HG03521 (cell line): ENCODE data around the gene DNAJB2.
"Not testable (repeated sequence)": the region's sequence is repeated elsewhere in the genome, so short reads cannot be mapped to it uniquely, and the experiment has no call there.

ENCODE experiments used
- ATAC-seq: cut with Tn5 transposase; IDR thresholded peaks from one replicate; pipeline ENCODE4 v1.9.1; 2021; ENCODE audit warnings: mild to moderate bottlenecking, moderate library complexity; ENCODE audit not compliant: unreplicated experiment

DNAJB2 gene

GRCh38 chr2:219298759-219299371, 19.7 kb downstream of the DNAJB2 start:
- ATAC-seq = peak; percentile 37

GRCh38 chr2:219299372-219299760, 20.2 kb downstream of the DNAJB2 start:
- no peak for ATAC-seq

- ATAC-seq = no peak
These were observed 20.9 kb downstream of the DNAJB2 start for GRCh38 chr2:219300022-219300421.

GRCh38 chr2:219302412-219302968, 23.3 kb downstream of the DNAJB2 start:
- no peak for ATAC-seq

GRCh38 chr2:219304223-219304622, 25.1 kb downstream of the DNAJB2 start:
- ATAC-seq = no peak

GRCh38 chr2:219306047-219306446, 26.9 kb downstream of the DNAJB2 start:
- ATAC-seq = no peak

- ATAC-seq = no peak
These were observed 29.3 kb downstream of the DNAJB2 start for GRCh38 chr2:219308142-219309101.

- ATAC-seq = no peak
These were observed 30.1 kb downstream of the DNAJB2 start, which contains the start of gene PTPRN for GRCh38 chr2:219309278-219309677. TSS of gene PTPRN (minus strand) at chr2:219309401. CDS start at chr2:219309332, 69 bp downstream.

GRCh38 chr2:219312683-219313263, 33.6 kb downstream of the DNAJB2 start:
- not testable (repeated sequence) for ATAC-seq

GRCh38 chr2:219314804-219315468, 35.8 kb downstream of the DNAJB2 start:
- ATAC-seq = no peak

- no peak for ATAC-seq
These were observed 44.3 kb downstream of the DNAJB2 start for GRCh38 chr2:219323434-219323833.

- ATAC-seq = no peak
These were observed 46.0 kb downstream of the DNAJB2 start for GRCh38 chr2:219325136-219325535.

GRCh38 chr2:219325657-219326315, 46.6 kb downstream of the DNAJB2 start:
- ATAC-seq = no peak

GRCh38 chr2:219327719-219328118, 48.6 kb downstream of the DNAJB2 start:
- no peak for ATAC-seq

- ATAC-seq = no peak
These were observed 52.5 kb downstream of the DNAJB2 start for GRCh38 chr2:219331560-219332213.

GRCh38 chr2:219332542-219332941, 53.4 kb downstream of the DNAJB2 start, which contains the start of gene RESP18:
TSS of gene RESP18 (minus strand) at chr2:219332744.
- ATAC-seq = no peak

GRCh38 chr2:219334076-219334475, 54.9 kb downstream of the DNAJB2 start:
- ATAC-seq = no peak

- no peak for ATAC-seq
These were observed 56.2 kb downstream of the DNAJB2 start for GRCh38 chr2:219335373-219335786.
